K562 (cell line): ENCODE measurements around the gene TIMM17A. TPM values are rescaled to one million over a fixed set of nuclear protein-coding genes. Genes with fewer than 3 reads are reported as not detected.

Source experiments
- ATF1 ChIP-seq, 2 experiments: fragments of 450-650 bp in 1 of 2; IDR thresholded peaks; 2 replicates each; pipeline ENCODE4 v1.6.1; 2016; ENCODE audit warnings: missing compliant biosample characterization in 1 of 2, missing genetic modification characterization in 1 of 2
- ELF2 ChIP-seq: fragments of 250-450 bp; sonication (Bioruptor Pico); IDR thresholded peaks from 2 replicates; pipeline ENCODE4 v1.5.0; 2021; ENCODE audit warnings: mild to moderate bottlenecking
- GTF2E2 ChIP-seq: fragments of 200-800 bp; sonication (Bioruptor generic); IDR thresholded peaks from 2 replicates; pipeline ENCODE4 v1.6.1; 2016; ENCODE audit warnings: missing genetic modification characterization, missing compliant biosample characterization
- HDAC8 ChIP-seq: fragments of 450-650 bp; IDR thresholded peaks from 2 replicates; pipeline ENCODE4 v1.6.1; 2016; ENCODE audit warnings: mild to moderate bottlenecking, missing genetic modification characterization, moderate library complexity, missing compliant biosample characterization
- LARP7 ChIP-seq: fragments of 450-650 bp; IDR thresholded peaks from 2 replicates; pipeline ENCODE4 v1.6.1; 2016
- MAFG ChIP-seq: fragments of 450-650 bp; conservative IDR thresholded peaks from 2 replicates; pipeline ENCODE4 v1.6.1; 2016; ENCODE audit warnings: missing genetic modification characterization, missing compliant biosample characterization
- MAZ ChIP-seq, 2 experiments: fragments of 450-650 bp in 1 of 2; sonication (generic) in 1 of 2; formaldehyde crosslinking; IDR thresholded peaks in 1 of 2; conservative IDR thresholded peaks in 1 of 2; 2 replicates each; pipeline versions ENCODE4 v1.4.0 to v1.5.0; 2020; ENCODE audit warnings: mild to moderate bottlenecking in 1 of 2, missing genetic modification reagents in 1 of 2
- MEF2A ChIP-seq: IDR thresholded peaks from 2 replicates; pipeline ENCODE4 v1.6.1; 2011; ENCODE audit warnings: low read depth, mild to moderate bottlenecking, low read length, moderate library complexity; ENCODE audit not compliant: control insufficient read depth
- POLR2H ChIP-seq: IDR thresholded peaks from 2 replicates; pipeline ENCODE4 v1.6.1; 2016; ENCODE audit warnings: missing genetic modification characterization, low read depth, mild to moderate bottlenecking, control low read depth, missing compliant biosample characterization, moderate library complexity
- POLR3G ChIP-seq: IDR thresholded peaks from 2 replicates; pipeline ENCODE4 v1.6.1; 2011; ENCODE audit not compliant: insufficient read length, insufficient replicate concordance; ENCODE audit errors: extremely low read depth
- PRDM10 ChIP-seq: fragments of 450-650 bp; IDR thresholded peaks from 2 replicates; pipeline ENCODE4 v1.6.1; 2018; ENCODE audit not compliant: partially characterized antibody
- RBM17 ChIP-seq: fragments of 200-400 bp; formaldehyde crosslinking; IDR thresholded peaks from 2 replicates; pipeline ENCODE4 v1.6.1; 2017; ENCODE audit warnings: low read depth, mild to moderate bottlenecking, low read length, borderline replicate concordance
- RBM34 ChIP-seq: fragments of 200-400 bp; formaldehyde crosslinking; IDR thresholded peaks from 2 replicates; pipeline ENCODE4 v1.6.1; 2018; ENCODE audit warnings: low read length, borderline replicate concordance; ENCODE audit not compliant: insufficient read depth
- SETDB1 ChIP-seq: IDR thresholded peaks from one replicate; pipeline ENCODE4 v1.6.1; 2012; ENCODE audit warnings: low read length, control low read depth, inconsistent platforms
- SMAD3 ChIP-seq: fragments of 450-650 bp; formaldehyde crosslinking; conservative IDR thresholded peaks from 2 replicates; pipeline ENCODE4 v1.4.0; 2020; ENCODE audit warnings: mild to moderate bottlenecking
- YBX1 ChIP-seq: fragments of 450-650 bp; IDR thresholded peaks from 2 replicates; pipeline ENCODE4 v1.7.1; 2016; ENCODE audit warnings: mild to moderate bottlenecking
- ZBED1 ChIP-seq: IDR thresholded peaks from 2 replicates; pipeline ENCODE4 v1.6.1; 2014
- ZBTB1 ChIP-seq: sonication (generic); formaldehyde crosslinking; IDR thresholded peaks from 2 replicates; pipeline ENCODE4 v1.8.1; 2023; ENCODE audit warnings: missing genetic modification reagents, low read depth, mild to moderate bottlenecking, borderline replicate concordance
- ZBTB33 ChIP-seq: sonication (generic); formaldehyde crosslinking; IDR thresholded peaks from 2 replicates; pipeline ENCODE4 v1.8.1; 2023; ENCODE audit warnings: mild to moderate bottlenecking, missing genetic modification reagents
- ZNF143 ChIP-seq: sonication (generic); formaldehyde crosslinking; IDR thresholded peaks from 2 replicates; pipeline ENCODE4 v1.9.0; 2022; ENCODE audit warnings: mild to moderate bottlenecking, missing genetic modification reagents
- ZNF3 ChIP-seq: fragments of 250-450 bp; sonication (Bioruptor Pico); IDR thresholded peaks from 2 replicates; pipeline ENCODE4 v1.5.0; 2021; ENCODE audit warnings: mild to moderate bottlenecking, moderate library complexity
- ZNF436 ChIP-seq: fragments of 250-450, 450-650 bp; sonication (Bioruptor Pico); formaldehyde crosslinking; IDR thresholded peaks from 2 replicates; pipeline ENCODE4 v1.7.0; 2020; ENCODE audit warnings: mild to moderate bottlenecking
- ZNF780A ChIP-seq: fragments of 250-450 bp; sonication (Bioruptor Pico); IDR thresholded peaks from 2 replicates; pipeline ENCODE4 v1.5.0; 2021; ENCODE audit warnings: mild to moderate bottlenecking
- polyA plus RNA-seq, 8 experiments: library from polyadenylated mRNA; depleted of rRNA in 4 of 8; stranded (reverse) in 5 of 8; unstranded in 3 of 8; fragments of >200 nt; fragmentation: Nextera tagmentation in 2 of 8; fragmentation: Illumina TruSeq in 1 of 8; extraction: Ambion mirVana in 2 of 8; extraction: Trizol in 1 of 8; gene quantifications; 2 replicates each; pipeline versions ENCODE4 v1.2.1 to v1.2.3, GENCODE V29; 2011 to 2014; ENCODE audit warnings: inconsistent platforms in 1 of 8, missing spikeins in 1 of 8
- total RNA-seq, 7 experiments: library from RNA; depleted of rRNA in 6 of 7; stranded (reverse); fragments of >200 nt in 6 of 7; fragmentation: Illumina TruSeq in 2 of 7; extraction: Trizol in 2 of 7; gene quantifications; 2 replicates each; pipeline versions ENCODE4 v1.2.1 to v1.2.3, GENCODE V29; 2011 to 2021; ENCODE audit warnings: low replicate concordance in 1 of 7

Gene TIMM17A
- total and polyA plus RNA-seq, 9 of the 15 experiments (the other 6 are each of a cell fraction or from before 2014, with no cell fraction given) = 116 to 744 (median 180) TPM

GRCh38 chr1:201941420-201942128 is 13.7 kb upstream of the TIMM17A start (continued):
- TF ChIP-seq ZBTB1 (CRISPR knock-in tag) (no peak), MAFG (tag) (no peak), YBX1 (no peak), RBM17 (no peak), ZBTB33 (CRISPR knock-in tag) (no peak), LARP7 (no peak), ZNF143 (CRISPR knock-in tag) (no peak), HDAC8 (no peak; the same call in none of the 2 replicates), RBM34 (no peak), ZNF3 (no peak), POLR2H (tag) (no peak), POLR3G (no peak), MAZ (CRISPR knock-in tag; conservative IDR thresholded peaks at IDR 0.05 in 1 of 2, IDR thresholded peaks at IDR 0.05 in 1 of 2) (peak in 1 of 2 experiments; percentile 60; a peak in 2 of 4 replicates), ZBED1 (no peak), SMAD3 (no peak), GTF2E2 (tag) (no peak), ZNF436 (CRISPR knock-in tag) (no peak), ZNF780A (CRISPR knock-in tag) (no peak), ATF1 (CRISPR knock-in tag; IDR thresholded peaks at IDR 0.05) (no peak), ATF1 (tag; IDR thresholded peaks at IDR 0.05) (no peak), ELF2 (CRISPR knock-in tag) (peak; percentile 47; the same call in 1 of the 2 replicates), MEF2A (peak; percentile 93; the same call in 1 of the 2 replicates), PRDM10 (peak; percentile 66), SETDB1 (no peak)
